ENCODE data around the gene SLC19A1.
A peak's percentile ranks its signal among the peaks of the same experiment; 100 is the strongest.

The SLC19A1 gene

DNA sequence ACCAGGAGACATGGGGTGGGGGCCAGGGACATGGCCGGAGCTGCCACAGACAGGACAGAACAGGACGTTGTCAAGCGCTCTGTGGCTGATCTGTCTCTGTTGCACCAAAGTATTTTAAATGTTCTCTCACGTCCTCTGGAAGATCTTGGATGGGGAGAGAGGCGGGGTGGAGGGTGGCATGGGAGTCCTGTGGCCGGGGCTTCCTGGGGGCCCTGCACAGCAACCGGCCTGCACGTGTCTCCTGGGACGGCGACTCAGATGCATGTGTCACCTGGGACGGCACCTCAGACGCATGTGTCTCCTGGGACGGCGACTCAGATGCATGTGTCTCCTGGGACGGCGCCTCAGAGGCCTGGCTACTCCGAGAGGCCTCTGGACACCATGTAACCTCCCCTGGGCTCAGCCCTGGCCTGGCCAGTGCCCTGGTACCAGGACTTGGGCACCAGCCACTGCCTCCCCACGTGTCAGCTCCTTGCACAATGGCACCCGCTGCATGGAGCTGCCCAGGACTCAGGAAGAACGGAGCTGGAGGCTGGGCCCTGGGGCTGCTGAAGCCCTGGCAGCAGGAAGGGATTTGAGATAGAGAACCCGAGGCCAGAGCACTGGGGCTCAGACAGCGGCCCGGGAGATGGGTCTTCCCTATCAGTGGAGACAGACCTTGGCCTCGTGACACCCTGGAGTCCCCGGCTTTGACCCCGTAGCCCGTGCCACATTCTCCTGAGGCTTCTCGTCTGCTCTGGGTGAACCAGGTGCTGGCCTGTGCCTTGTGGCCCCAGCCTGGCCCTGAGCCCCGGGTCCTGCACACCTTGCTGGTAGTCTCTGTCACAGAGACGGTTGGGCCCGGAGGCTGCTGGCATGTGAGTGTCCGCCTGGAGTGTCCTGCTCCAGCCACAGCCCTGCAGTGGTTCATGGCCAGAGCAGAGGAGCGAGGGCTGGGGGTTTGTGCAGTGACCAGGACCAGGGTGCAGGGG lies 14.7 kb upstream of the SLC19A1 start:
- TF ChIP-seq, protein P1, sequence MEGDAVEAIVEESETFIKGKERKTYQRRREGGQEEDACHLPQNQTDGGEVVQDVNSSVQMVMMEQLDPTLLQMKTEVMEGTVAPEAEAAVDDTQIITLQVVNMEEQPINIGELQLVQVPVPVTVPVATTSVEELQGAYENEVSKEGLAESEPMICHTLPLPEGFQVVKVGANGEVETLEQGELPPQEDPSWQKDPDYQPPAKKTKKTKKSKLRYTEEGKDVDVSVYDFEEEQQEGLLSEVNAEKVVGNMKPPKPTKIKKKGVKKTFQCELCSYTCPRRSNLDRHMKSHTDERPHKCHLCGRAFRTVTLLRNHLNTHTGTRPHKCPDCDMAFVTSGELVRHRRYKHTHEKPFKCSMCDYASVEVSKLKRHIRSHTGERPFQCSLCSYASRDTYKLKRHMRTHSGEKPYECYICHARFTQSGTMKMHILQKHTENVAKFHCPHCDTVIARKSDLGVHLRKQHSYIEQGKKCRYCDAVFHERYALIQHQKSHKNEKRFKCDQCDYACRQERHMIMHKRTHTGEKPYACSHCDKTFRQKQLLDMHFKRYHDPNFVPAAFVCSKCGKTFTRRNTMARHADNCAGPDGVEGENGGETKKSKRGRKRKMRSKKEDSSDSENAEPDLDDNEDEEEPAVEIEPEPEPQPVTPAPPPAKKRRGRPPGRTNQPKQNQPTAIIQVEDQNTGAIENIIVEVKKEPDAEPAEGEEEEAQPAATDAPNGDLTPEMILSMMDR (conservative IDR thresholded peaks at IDR 0.05; ENCODE audit: low read depth, low read length) = no peak
- DNase-seq (ENCODE audit: low read depth) = no peak
- no peak overlapping the region for H3K4me3 ChIP-seq (ENCODE audit: low read length)

DNA sequence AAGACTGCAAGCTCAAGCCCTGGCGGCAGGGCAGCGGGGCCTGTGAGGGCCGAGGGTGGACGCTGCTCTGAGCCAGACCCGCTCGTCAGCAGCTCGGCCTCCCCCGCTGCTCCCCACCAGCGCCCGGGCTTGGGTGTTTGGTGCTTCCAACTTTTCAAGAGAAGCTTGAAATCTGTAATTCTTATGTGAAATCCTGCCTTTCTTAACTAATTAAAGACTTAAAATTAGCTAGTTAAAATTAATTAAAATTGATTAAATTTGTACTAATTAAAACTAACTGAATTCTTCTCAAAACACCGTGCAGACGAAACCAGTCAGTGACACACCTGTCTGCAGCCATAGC lies 14.0 kb upstream of the SLC19A1 start:
- TF ChIP-seq, protein P1 (conservative IDR thresholded peaks at IDR 0.05; ENCODE audit: low read depth, low read length) = no peak
- DNase-seq (ENCODE audit: low read depth) = no peak
- peak overlapping the region; percentile 8 for H3K4me3 ChIP-seq (ENCODE audit: low read length)

DNA sequence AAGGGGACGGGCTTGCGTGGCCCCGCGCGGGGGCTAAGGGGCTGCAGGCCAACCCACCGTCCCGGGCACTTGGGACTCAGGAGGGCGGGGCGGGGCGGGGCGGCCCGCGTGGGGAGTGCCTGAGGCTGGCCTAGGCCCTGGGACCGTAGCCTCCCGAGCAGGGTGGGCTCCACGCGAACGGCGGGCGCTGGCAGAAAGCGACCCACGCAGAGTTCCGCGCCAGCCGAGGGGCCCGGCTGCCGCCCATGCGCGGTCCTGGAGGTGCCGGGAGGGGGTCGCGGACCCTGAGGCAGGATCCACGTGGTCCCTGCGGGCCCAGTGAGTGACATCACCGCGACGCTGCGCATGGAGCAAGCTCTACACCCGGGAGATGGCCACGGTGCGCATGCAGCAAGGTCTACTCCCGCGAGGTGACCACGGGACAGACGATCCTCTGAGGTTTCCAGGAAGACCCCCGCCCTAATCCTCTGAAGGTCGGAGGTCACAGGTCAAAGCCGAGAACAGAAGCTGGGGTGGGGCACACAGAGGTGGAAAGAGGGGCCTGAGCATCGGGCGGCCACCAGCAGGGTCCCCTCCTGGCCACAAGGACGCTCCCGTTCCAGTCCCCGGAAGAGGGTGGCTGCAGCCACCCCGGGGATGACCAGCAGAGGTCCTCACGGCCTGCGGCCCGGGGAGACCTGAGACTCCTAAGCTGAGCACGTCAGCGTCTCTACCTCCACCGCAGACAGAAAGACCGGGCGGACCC lies 13.5 kb upstream of the SLC19A1 start:
- DNase-seq (ENCODE audit: low read depth) = peak; percentile 80
- peak overlapping the region; percentile 43 for H3K4me3 ChIP-seq (ENCODE audit: low read length)
- TF ChIP-seq, protein P1 (conservative IDR thresholded peaks at IDR 0.05; ENCODE audit: low read depth, low read length) = peak; percentile 95

DNA sequence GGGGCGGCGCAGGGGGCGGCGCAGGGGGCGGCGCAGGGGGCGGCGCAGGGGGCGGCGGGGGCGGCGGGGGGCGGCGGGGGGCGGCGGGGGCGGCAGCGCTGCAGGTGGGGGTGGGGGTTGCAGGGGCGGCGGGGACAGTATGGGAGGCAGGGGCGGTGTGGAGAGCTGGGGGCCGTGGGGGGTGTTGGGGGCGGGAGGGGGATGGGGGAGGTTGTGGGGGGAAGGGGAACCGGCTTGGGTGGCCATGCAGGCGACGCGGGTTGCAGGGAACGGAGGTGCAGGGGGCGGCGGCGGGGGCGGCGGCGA lies 13.0 kb upstream of the SLC19A1 start:
- no peak overlapping the region for H3K4me3 ChIP-seq (ENCODE audit: low read length)
- TF ChIP-seq, protein P1 (conservative IDR thresholded peaks at IDR 0.05; ENCODE audit: low read depth, low read length) = no peak
- no peak for DNase-seq (ENCODE audit: low read depth)

DNA sequence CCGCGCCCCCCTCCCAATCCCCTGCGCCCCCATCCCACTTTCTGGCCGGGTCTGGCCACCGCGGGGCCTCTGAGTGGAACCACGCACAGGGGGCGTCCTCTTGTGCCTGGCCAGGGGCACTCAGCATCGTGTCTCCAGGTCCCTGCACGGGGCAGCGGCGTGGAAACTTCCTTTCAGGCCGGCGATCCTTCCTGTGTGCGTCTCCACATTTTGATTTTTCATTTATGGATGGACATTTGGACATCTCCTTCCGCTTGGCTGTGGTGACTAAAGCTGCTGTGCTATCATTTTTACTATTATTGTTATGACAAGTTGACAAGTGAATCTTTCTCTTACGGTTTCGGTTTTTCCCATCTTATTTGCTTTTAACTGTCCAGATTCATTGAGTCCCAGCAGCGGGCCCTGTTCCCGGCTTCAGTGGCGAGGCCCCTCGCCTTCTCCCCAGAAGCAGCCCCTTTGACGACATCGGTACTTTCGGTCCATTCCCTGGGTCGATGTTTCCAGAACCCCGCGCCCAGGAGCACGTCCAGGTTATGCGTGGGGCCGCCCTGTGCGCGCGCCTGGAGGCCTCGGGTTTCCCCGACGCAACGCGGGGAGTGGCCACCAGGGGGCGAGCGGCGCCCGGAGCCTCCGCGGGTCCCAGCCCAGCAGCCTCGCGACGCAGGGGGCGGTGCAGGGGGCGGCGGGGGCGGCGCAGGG lies 12.4 kb upstream of the SLC19A1 start:
- TF ChIP-seq, protein P1 (conservative IDR thresholded peaks at IDR 0.05; ENCODE audit: low read depth, low read length) = peak; percentile 66
- DNase-seq (ENCODE audit: low read depth) = no peak
- H3K4me3 ChIP-seq (ENCODE audit: low read length) = peak overlapping the region; percentile 57

DNA sequence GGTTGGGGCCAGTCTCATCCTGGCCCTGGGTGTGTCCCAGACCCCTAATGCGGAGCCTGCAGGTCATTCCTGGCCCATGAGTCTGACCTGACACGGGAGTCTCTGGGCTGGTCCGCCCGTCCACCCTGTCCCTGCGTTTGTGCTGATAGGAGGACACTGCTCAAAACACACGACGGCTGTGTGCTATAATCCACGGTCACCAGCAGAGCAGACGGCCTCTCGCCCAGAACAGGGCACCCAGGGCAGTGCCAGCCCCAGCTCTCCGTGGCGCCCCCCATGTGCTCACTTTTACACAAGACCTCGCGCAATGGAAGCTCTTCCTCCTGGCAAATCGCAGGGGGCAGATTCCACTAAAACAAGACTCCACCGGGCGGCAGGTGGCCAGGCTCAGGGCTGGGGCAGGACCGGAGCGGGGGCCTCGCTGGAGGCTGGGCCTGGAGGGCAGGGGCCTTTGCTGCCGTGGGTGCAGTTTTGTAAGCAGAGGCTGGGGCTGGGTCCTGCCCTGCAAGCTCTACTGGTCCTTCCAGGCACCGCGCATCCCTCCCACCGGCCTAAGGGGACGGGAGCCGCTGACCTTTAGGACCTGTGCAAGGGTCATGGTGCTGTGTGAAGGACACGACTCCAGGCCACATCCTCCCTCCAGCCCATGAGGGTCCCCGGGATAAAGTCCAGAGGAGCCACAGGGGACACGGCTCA lies 10.6 kb upstream of the SLC19A1 start:
- DNase-seq (ENCODE audit: low read depth) = no peak
- TF ChIP-seq, protein P1 (conservative IDR thresholded peaks at IDR 0.05; ENCODE audit: low read depth, low read length) = no peak
- H3K4me3 ChIP-seq (ENCODE audit: low read length) = no peak overlapping the region

All from retinal pigment epithelial cell (primary cell).